ENCODE results near the gene PAK2. TPM values are rescaled to one million over a fixed set of nuclear protein-coding genes. Genes with fewer than 3 reads are reported as not detected.
"Not testable (repeated sequence)": the region's sequence is repeated elsewhere in the genome, so short reads cannot be mapped to it uniquely, and the experiment has no call there.

PAK2 gene
- total RNA-seq, 1 donor from 2014 or later, result 41.3 TPM

DNA sequence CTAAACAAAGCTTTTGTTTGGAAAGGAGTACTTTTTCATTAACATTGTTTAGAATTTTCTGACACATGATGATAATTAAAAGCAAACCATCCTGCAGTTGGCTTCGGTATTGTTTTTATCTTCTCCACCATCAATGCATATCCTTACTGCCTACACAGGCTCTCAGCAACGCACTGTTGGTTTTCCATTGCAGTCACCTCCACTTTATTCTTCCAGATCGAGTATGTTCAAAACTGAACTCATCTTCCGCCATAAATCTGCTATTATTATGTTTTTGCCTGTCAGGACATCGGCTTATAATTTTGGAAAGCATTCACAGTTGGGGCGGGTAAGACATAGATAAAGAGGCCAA lies 127.5 kb downstream of the PAK2 start:
- TF ChIP-seq, protein P1, sequence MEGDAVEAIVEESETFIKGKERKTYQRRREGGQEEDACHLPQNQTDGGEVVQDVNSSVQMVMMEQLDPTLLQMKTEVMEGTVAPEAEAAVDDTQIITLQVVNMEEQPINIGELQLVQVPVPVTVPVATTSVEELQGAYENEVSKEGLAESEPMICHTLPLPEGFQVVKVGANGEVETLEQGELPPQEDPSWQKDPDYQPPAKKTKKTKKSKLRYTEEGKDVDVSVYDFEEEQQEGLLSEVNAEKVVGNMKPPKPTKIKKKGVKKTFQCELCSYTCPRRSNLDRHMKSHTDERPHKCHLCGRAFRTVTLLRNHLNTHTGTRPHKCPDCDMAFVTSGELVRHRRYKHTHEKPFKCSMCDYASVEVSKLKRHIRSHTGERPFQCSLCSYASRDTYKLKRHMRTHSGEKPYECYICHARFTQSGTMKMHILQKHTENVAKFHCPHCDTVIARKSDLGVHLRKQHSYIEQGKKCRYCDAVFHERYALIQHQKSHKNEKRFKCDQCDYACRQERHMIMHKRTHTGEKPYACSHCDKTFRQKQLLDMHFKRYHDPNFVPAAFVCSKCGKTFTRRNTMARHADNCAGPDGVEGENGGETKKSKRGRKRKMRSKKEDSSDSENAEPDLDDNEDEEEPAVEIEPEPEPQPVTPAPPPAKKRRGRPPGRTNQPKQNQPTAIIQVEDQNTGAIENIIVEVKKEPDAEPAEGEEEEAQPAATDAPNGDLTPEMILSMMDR (IDR thresholded peaks at IDR 0.05), result no peak
- no peak for TF ChIP-seq POLR2AphosphoS5 (IDR thresholded peaks at IDR 0.05; ENCODE audit: insufficient read depth in 1 of 2, low read depth in 1 of 2)
- TF ChIP-seq POLR2A (IDR thresholded peaks at IDR 0.05), result no peak
- no peaks in the 10 kb centered on the region for H3K9me3 ChIP-seq
- peak overlapping the region; percentile 88 to 91 for H3K4me3 ChIP-seq
- peak overlapping the region; percentile 84 for H3K27ac ChIP-seq
- H3K4me1 ChIP-seq, result peaks cover 32% of the 10 kb centered on the region
- peaks cover 0 to 5% of the 10 kb centered on the region in 2 donors for H3K36me3 ChIP-seq
- intact Hi-C loops (cut with DNase I), result no loop called here
- no peak for DNase-seq (ENCODE audit: extremely low spot score in 2 of 2)
- no peaks in the 10 kb centered on the region for H3K27me3 ChIP-seq

DNA sequence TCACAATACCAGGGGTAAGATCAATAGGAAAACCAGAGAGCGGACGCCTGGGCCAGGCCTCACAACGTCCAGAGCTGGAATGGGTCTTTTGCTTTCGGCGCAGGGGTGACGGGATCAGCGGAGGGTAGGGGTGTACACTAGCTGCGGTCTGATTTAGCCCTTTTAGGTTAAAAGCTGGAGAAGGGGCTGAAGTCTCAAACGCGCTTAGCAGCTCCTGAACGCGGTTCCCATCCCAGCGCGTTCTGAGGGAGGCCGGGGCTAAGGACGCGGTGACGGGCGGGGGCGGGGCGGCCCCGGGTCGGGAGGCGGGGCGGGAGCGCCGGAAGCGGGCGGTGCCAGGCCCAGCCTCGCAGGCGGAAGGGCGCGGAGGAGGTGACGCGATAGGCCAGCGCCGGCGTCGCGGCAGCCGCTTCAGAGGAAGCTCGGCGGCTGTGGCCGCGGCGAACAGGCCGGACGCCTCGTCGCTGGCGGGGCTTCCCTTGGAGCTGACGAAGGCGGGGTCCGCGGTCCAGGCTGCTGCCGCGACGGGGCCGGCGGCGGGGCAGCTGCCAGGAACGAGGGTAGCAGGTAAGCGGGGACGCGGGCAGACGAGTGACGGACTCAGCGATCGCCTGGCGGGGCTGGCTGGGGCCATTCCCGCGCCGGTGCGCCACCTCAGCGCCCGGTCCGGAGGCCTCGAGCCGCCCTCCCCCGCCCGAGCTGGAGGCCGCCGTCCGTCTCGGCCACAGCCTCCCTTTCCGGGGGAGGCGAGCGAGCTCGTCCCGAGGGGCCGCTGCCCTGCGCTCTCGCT lies 128.0 kb downstream of the PAK2 start, which contains the start of gene SENP5:
TSS of gene SENP5 (plus strand) at position 414 of the 790 bp plus-strand sequence. CDS start 17,262 bp downstream, outside the sequence.
- peak in 1 of 2 donors; percentile 91 for DNase-seq (ENCODE audit: extremely low spot score in 2 of 2)
- TF ChIP-seq POLR2A (IDR thresholded peaks at IDR 0.05), result peak in 1 of 2 donors; percentile 80
- TF ChIP-seq, protein P1 (IDR thresholded peaks at IDR 0.05), result peak in 1 of 3 experiments; percentile 28
- TF ChIP-seq POLR2AphosphoS5 (IDR thresholded peaks at IDR 0.05; ENCODE audit: insufficient read depth in 1 of 2, low read depth in 1 of 2), result peak in 1 of 2 donors; percentile 63
- Histone ChIP-seq H3K27ac (peak within 1 kb of the TSS; percentile 84), H3K4me1 (peaks cover 38% of the 10 kb centered on the region), H3K9me3 (no peaks in the 10 kb centered on the region), H3K27me3 (no peaks in the 10 kb centered on the region), H3K36me3 (peaks cover 0 to 5% of the 10 kb centered on the region in 2 donors), H3K4me3 (peak within 1 kb of the TSS; percentile 88 to 91)
- intact Hi-C loops (cut with DNase I), result no loop called here

DNA sequence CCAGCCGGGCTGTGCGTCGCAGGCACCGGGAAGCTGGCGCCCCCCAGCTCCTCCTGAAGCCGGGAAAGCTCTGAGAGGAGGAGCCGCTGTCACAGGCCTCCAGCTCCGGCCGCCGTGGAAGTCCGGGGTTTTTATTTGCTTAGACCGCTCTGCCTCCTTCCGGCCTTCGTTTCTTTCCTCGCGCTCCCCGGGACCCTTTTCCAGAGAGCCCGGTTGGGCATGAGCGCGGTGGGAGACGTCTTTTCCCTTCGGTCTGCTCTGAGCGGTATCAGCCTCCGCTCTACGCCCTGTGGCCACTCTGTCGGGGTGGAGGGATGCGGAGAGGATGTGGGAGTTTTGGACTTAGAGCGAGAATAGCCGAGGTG lies 128.6 kb downstream of the PAK2 start:
- TF ChIP-seq POLR2AphosphoS5 (IDR thresholded peaks at IDR 0.05; ENCODE audit: insufficient read depth in 1 of 2, low read depth in 1 of 2), result no peak
- TF ChIP-seq, protein P1 (IDR thresholded peaks at IDR 0.05), result no peak
- peak overlapping the region; percentile 88 to 91 for H3K4me3 ChIP-seq
- H3K27me3 ChIP-seq, result no peaks in the 10 kb centered on the region
- H3K36me3 ChIP-seq, result peaks cover 0 to 5% of the 10 kb centered on the region in 2 donors
- H3K27ac ChIP-seq, result peak overlapping the region; percentile 84
- no peaks in the 10 kb centered on the region for H3K9me3 ChIP-seq
- H3K4me1 ChIP-seq, result peaks cover 39% of the 10 kb centered on the region
- DNase-seq (ENCODE audit: extremely low spot score in 2 of 2), result no peak
- intact Hi-C loops (cut with DNase I), result no loop called here

DNA sequence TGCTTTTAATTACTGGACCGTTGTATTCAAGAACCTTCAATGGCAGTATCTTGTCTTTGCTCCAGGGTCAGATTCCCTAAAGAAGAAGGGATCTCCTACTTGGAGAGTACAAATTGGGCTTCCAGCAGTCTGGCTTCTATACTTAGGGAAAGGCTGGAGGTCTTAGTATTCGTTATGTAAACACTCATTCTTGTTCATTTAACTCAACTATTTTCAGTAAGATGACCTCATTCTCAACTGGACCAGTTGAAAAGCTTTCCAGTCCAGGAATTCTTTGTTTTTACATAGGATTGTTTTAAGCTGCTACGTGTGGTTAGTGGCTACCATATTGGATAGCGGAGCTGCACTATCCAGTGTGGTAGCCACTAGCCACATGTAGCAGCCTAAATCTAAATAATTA lies 132.7 kb downstream of the PAK2 start:
- no peak for DNase-seq (ENCODE audit: extremely low spot score in 2 of 2)
- Histone ChIP-seq H3K9me3 (no peaks in the 10 kb centered on the region), H3K36me3 (peaks cover 0 to 5% of the 10 kb centered on the region in 2 donors), H3K27me3 (no peaks in the 10 kb centered on the region), H3K27ac (no peak overlapping the region), H3K4me1 (peaks cover 34% of the 10 kb centered on the region), H3K4me3 (no peak overlapping the region)
- TF ChIP-seq, protein P1 (IDR thresholded peaks at IDR 0.05), result no peak
- no peak for TF ChIP-seq POLR2A (IDR thresholded peaks at IDR 0.05)
- no peak for TF ChIP-seq POLR2AphosphoS5 (IDR thresholded peaks at IDR 0.05; ENCODE audit: insufficient read depth in 1 of 2, low read depth in 1 of 2)
- intact Hi-C loops (cut with DNase I), result no loop called here

DNA sequence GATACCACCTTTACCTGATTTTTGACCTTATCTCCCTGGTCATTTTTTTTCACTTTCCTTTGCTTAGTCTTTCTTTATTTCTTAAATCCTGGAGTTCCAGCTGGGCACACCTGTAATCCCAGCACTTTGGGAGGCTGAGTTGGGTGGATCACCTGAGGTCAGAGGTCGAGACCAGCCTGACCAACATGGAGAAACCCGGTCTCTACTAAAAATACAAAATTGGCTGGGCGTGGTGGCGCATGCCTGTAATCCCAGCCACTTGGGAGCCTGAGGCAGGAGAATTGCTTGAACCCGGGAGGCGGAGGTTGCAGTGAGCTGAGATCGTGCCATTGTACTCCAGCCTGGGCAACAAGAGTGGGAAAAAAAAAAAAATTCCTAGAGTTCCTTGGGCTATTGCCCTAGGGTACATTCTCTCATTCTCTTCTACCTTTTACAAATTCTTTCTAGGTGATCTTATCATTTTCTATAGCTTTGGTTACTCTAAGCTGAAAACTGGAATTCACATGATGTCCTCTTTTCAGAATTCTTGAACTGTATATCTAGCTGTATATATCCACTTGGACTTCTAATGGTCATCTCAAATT lies 134.9 kb downstream of the PAK2 start:
- H3K27ac ChIP-seq; H3K36me3 ChIP-seq; intact Hi-C loops (cut with DNase I); H3K4me3 ChIP-seq; H3K27me3 ChIP-seq; DNase-seq (ENCODE audit: extremely low spot score in 2 of 2); H3K9me3 ChIP-seq: not testable (repeated sequence)
- H3K4me1 ChIP-seq, result peaks cover 19% of the 10 kb centered on the region

Measured in vagina (tissue), 2 donors.